A549 (cell line): ENCODE data around the gene KCNQ1OT1. TPM values are rescaled to one million over a fixed set of nuclear protein-coding genes. Genes with fewer than 3 reads are reported as not detected.

Experiments used
- ATAC-seq, 2 experiments: fragments of 200-7000 bp in 1 of 2; fragments of >200 bp in 1 of 2; cut with Nextera tagmentation in 1 of 2; cut with Tn5 transposase in 1 of 2; 3 replicates each; pipeline versions ENCODE4 v1.8.0 to v1.9.1; 2018 to 2020; ENCODE audit warnings: mild to moderate bottlenecking in 1 of 2, moderate library complexity in 1 of 2
- CTCF ChIA-PET: fragments of 300-600 bp; sonication (Branson Sonifier 250); formaldehyde crosslinking; extraction: SDS; loops from one replicate; lab custom pipeline; 2021; ENCODE audit warnings: antibody characterized with exemption, inconsistent platforms; lab: Yijun Ruan, JAX
- POLR2A ChIA-PET: fragments of 350-600 bp; formaldehyde crosslinking; extraction: SDS; loops from one replicate; lab custom pipeline; 2021; ENCODE audit warnings: antibody characterized with exemption, inconsistent platforms; lab: Yijun Ruan, JAX
- DNase-seq, 2 experiments: peaks; one replicate each; pipeline versions ENCODE4 v3.0.0 to v3.0.0-alpha.2; 2011 to 2016; ENCODE audit warnings: low read depth in 1 of 2, low spot score in 1 of 2
- FAIRE-seq: peaks from 2 replicates; lab custom pipeline; 2011; peaks lifted over from hg19 to GRCh38; lab: Jason Lieb, UNC
- H3K27ac ChIP-seq, 2 experiments: fragments of >200 bp; sonication (Bioruptor Twin); formaldehyde crosslinking; 3 replicates each; pipeline ENCODE4 v1.5.1; 2016 to 2017
- H3K4me1 ChIP-seq: fragments of >200 bp; sonication (Bioruptor Twin); formaldehyde crosslinking; 3 replicates; pipeline ENCODE4 v1.6.1; 2016
- H3K4me2 ChIP-seq: fragments of >200 bp; sonication (Bioruptor Twin); formaldehyde crosslinking; 3 replicates; pipeline ENCODE4 v1.6.1; 2016
- H3K4me3 ChIP-seq: fragments of >200 bp; sonication (Bioruptor Twin); formaldehyde crosslinking; 3 replicates; pipeline ENCODE4 v1.5.1; 2016
- H3K9me3 ChIP-seq: fragments of >200 bp; sonication (Bioruptor Twin); formaldehyde crosslinking; 3 replicates; pipeline ENCODE4 v1.6.1; 2016
- BCL3 ChIP-seq: fragments of >200 bp; sonication (Bioruptor Twin); formaldehyde crosslinking; IDR thresholded peaks from 3 replicates; pipeline ENCODE4 v1.6.1; 2016
- CBX2 ChIP-seq: fragments of 200-600 bp; sonication (generic); IDR thresholded peaks from 2 replicates; pipeline ENCODE4 v1.6.1; 2016; ENCODE audit warnings: low read depth, mild to moderate bottlenecking, borderline replicate concordance
- CEBPB ChIP-seq, 2 experiments: fragments of >200 bp in 1 of 2; sonication (Bioruptor Twin) in 1 of 2; formaldehyde crosslinking in 1 of 2; IDR thresholded peaks; 2 replicates each; pipeline ENCODE4 v1.6.1; 2012 to 2016
- EHF ChIP-seq: fragments of 250-450 bp; sonication (Bioruptor Pico); IDR thresholded peaks from 2 replicates; pipeline ENCODE4 v1.5.0; 2020; ENCODE audit warnings: mild to moderate bottlenecking
- EP300 ChIP-seq, 2 experiments: fragments of >200 bp; sonication (Bioruptor Twin); formaldehyde crosslinking; IDR thresholded peaks; 2 replicates in 1 of 2; 3 replicates in 1 of 2; pipeline ENCODE4 v1.6.1; 2016 to 2017
- FOXS1 ChIP-seq: fragments of 250-450 bp; sonication (Bioruptor Pico); IDR thresholded peaks from 2 replicates; pipeline ENCODE4 v1.5.0; 2020; ENCODE audit warnings: mild to moderate bottlenecking, moderate library complexity
- GATA3 ChIP-seq: IDR thresholded peaks from 2 replicates; pipeline ENCODE4 v1.6.1; 2012; ENCODE audit warnings: borderline replicate concordance
- HES2 ChIP-seq: fragments of >200 bp; sonication (Bioruptor Twin); formaldehyde crosslinking; IDR thresholded peaks from 2 replicates; pipeline ENCODE4 v1.6.1; 2016
- HEYL ChIP-seq: fragments of 250-450 bp; sonication (Bioruptor Pico); IDR thresholded peaks from 2 replicates; pipeline ENCODE4 v1.8.0; 2021; ENCODE audit warnings: mild to moderate bottlenecking, moderate library complexity
- HMGXB4 ChIP-seq: fragments of 250-450 bp; sonication (Bioruptor Pico); IDR thresholded peaks from 2 replicates; pipeline ENCODE4 v1.5.0; 2021; ENCODE audit warnings: mild to moderate bottlenecking, moderate library complexity, borderline replicate concordance
- HOXB13 ChIP-seq: fragments of 250-450 bp; sonication (Bioruptor Pico); IDR thresholded peaks from 2 replicates; pipeline ENCODE4 v1.5.0; 2020; ENCODE audit warnings: low read depth, mild to moderate bottlenecking, moderate library complexity
- HOXB5 ChIP-seq: fragments of 250-450 bp; sonication (Bioruptor Pico); IDR thresholded peaks from 2 replicates; pipeline ENCODE4 v1.5.0; 2020; ENCODE audit warnings: mild to moderate bottlenecking, moderate library complexity
- JUN ChIP-seq, 2 experiments: fragments of >200 bp; sonication (Bioruptor Twin); formaldehyde crosslinking; IDR thresholded peaks; 2 replicates in 1 of 2; 3 replicates in 1 of 2; pipeline ENCODE4 v1.6.1; 2016 to 2017
- KDM1A ChIP-seq: fragments of 200-600 bp; sonication (generic); IDR thresholded peaks from 2 replicates; pipeline ENCODE4 v1.6.1; 2016; ENCODE audit warnings: low read depth, mild to moderate bottlenecking
- MAFK ChIP-seq: fragments of 450-650 bp; IDR thresholded peaks from 2 replicates; pipeline ENCODE4 v1.6.1; 2014; ENCODE audit not compliant: partially characterized antibody
- MAX ChIP-seq: IDR thresholded peaks from 2 replicates; pipeline ENCODE4 v1.6.1; 2012
- NPAS2 ChIP-seq: fragments of 250-450 bp; sonication (Bioruptor Pico); IDR thresholded peaks from 2 replicates; pipeline ENCODE4 v1.8.0; 2022; ENCODE audit warnings: mild to moderate bottlenecking, moderate library complexity, borderline replicate concordance
- PBX3 ChIP-seq: IDR thresholded peaks from 2 replicates; pipeline ENCODE4 v1.6.1; 2012
- RAD21 ChIP-seq, 2 experiments: fragments of >200 bp in 1 of 2; sonication (Bioruptor Twin) in 1 of 2; formaldehyde crosslinking in 1 of 2; IDR thresholded peaks in 1 of 2; conservative IDR thresholded peaks in 1 of 2; 2 replicates in 1 of 2; 3 replicates in 1 of 2; pipeline ENCODE4 v1.6.1; 2012 to 2018; ENCODE audit warnings: inconsistent platforms in 1 of 2
- RCOR1 ChIP-seq: fragments of 150-350 bp; IDR thresholded peaks from 2 replicates; pipeline ENCODE4 v1.6.1; 2014; ENCODE audit warnings: antibody characterized with exemption, low read length, low read depth
- RFX5 ChIP-seq: fragments of 450-650 bp; IDR thresholded peaks from 2 replicates; pipeline ENCODE4 v1.7.1; 2014; ENCODE audit warnings: antibody characterized with exemption, mild to moderate bottlenecking, moderate library complexity
- RNF2 ChIP-seq: fragments of 200-600 bp; sonication (generic); IDR thresholded peaks from 2 replicates; pipeline ENCODE4 v1.6.1; 2016; ENCODE audit warnings: low read depth, mild to moderate bottlenecking, antibody characterized with exemption, moderate library complexity, borderline replicate concordance
- SMC3 ChIP-seq: fragments of >200 bp; sonication (Bioruptor Twin); formaldehyde crosslinking; IDR thresholded peaks from 3 replicates; pipeline ENCODE4 v1.6.1; 2018; ENCODE audit warnings: inconsistent platforms
- WGBS: methylation state at CpG from one replicate; pipeline ENCODE4 v1.1.6; 2017; ENCODE audit errors: missing lambda C conversion rate; 5-methylcytosine and 5-hydroxymethylcytosine counted together
- polyA plus RNA-seq, 4 experiments: library from polyadenylated mRNA; depleted of rRNA in 3 of 4; stranded (reverse); fragments of >200 nt; fragmentation: RNase III in 1 of 4; extraction: RNeasy Plus Mini Kit Qiagen cat#74134 plus additional on column Dnase treatment in 1 of 4; gene quantifications; 2 replicates in 3 of 4; 3 replicates in 1 of 4; pipeline ENCODE4 v1.2.3, GENCODE V29; 2011 to 2017

Gene KCNQ1OT1
- polyA plus RNA-seq, 2 of the 4 experiments (the other 2 are of a cell fraction): 0.03 to 0.13 TPM

- WGBS: 51% methylated on average over 13 of the region's 13 CpGs
- ChIA-PET CTCF (no interaction called here), POLR2A (no interaction called here)
Observed at GRCh38 chr11:2590131-2590964, 109.4 kb downstream of the KCNQ1OT1 start.

GRCh38 chr11:2589538-2589934 lies 110.3 kb downstream of the KCNQ1OT1 start:
- Histone ChIP-seq H3K4me1 (no peaks in the 10 kb centered on the region), H3K4me3 (no peak overlapping the region), H3K4me2 (no peak overlapping the region), H3K27ac (no peak overlapping the region), H3K9me3 (0 out of 3 replicates have a peak, but pooled peaks cover 5% of the 10 kb centered on the region)
- no peak for DNase-seq
- no peak for FAIRE-seq
- ChIA-PET POLR2A (no interaction called here), CTCF (interaction anchor here (1.1 kb wide), 1 partner anchor 303 kb away, joined by 6 read pairs; no protein-coding TSS in a partner anchor)
- TF ChIP-seq HOXB13 (CRISPR knock-in tag): no peak
- no peak for TF ChIP-seq HES2
- no peak for TF ChIP-seq KDM1A
- TF ChIP-seq CBX2: no peak
- no peak for TF ChIP-seq BCL3
- TF ChIP-seq EHF (CRISPR knock-in tag): no peak
- TF ChIP-seq EP300 (IDR thresholded peaks at IDR 0.05): no peak
- TF ChIP-seq RNF2: no peak
- TF ChIP-seq HOXB5: no peak
- no peak for TF ChIP-seq PBX3
- TF ChIP-seq JUN (IDR thresholded peaks at IDR 0.05): no peak
- TF ChIP-seq MAFK: no peak
- no peak for TF ChIP-seq RFX5
- no peak for TF ChIP-seq FOXS1 (CRISPR knock-in tag)
- TF ChIP-seq GATA3: no peak
- TF ChIP-seq HEYL (CRISPR knock-in tag): no peak
- no peak for TF ChIP-seq HMGXB4 (CRISPR knock-in tag)
- no peak for TF ChIP-seq SMC3
- 83% methylated on average over 12 of the region's 12 CpGs for WGBS
- no peak for ATAC-seq

More at GRCh38 chr11:2590131-2590964, 109.4 kb downstream of the KCNQ1OT1 start:
- DNase-seq: no peak
- no peak for TF ChIP-seq RAD21 (conservative IDR thresholded peaks at IDR 0.05 in 1 of 2, IDR thresholded peaks at IDR 0.05 in 1 of 2)
- no peak for TF ChIP-seq SMC3
- TF ChIP-seq RFX5: no peak
- no peak for TF ChIP-seq EP300 (IDR thresholded peaks at IDR 0.05)
- TF ChIP-seq RCOR1: no peak
- no peak for TF ChIP-seq CEBPB (IDR thresholded peaks at IDR 0.05)
- TF ChIP-seq MAX: no peak
- no peak for TF ChIP-seq NPAS2 (CRISPR knock-in tag)
- TF ChIP-seq, all 56 proteins: peak for 0
- Histone ChIP-seq H3K9me3 (0 out of 3 replicates have a peak, but pooled peaks cover 5% of the 10 kb centered on the region), H3K4me1 (no peaks in the 10 kb centered on the region), H3K4me2 (no peak overlapping the region), H3K4me3 (no peak overlapping the region), H3K27ac (no peak overlapping the region)
- FAIRE-seq (no peak), ATAC-seq (no peak)
